Stimulated activated CD4-positive, alpha-beta T cell treated with anti-CD3 and anti-CD28 coated beads, Interleukin-12 subunit alpha, Interleukin-12 subunit beta, amount 100 ng/mL, for 48 hours (primary cell): ENCODE measurements around the gene HTT.
"Not testable (repeated sequence)": the region's sequence is repeated elsewhere in the genome, so short reads cannot be mapped to it uniquely, and the experiment has no call there.

ENCODE experiments used
- DNase-seq, 3 donors: peaks; one replicate each; pipeline ENCODE4 v3.0.0-alpha.2; 2020; ENCODE audit warnings: low read depth in 2 of 3, low spot score in 1 of 3

Gene HTT

DNA sequence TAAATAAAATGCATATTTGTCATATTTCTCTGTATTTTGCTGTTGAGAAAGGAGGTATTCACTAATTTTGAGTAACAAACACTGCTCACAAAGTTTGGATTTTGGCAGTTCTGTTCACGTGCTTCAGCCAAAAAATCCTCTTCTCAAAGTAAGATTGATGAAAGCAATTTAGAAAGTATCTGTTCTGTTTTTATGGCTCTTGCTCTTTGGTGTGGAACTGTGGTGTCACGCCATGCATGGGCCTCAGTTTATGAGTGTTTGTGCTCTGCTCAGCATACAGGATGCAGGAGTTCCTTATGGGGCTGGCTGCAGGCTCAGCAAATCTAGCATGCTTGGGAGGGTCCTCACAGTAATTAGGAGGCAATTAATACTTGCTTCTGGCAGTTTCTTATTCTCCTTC lies 3.3 kb downstream of the HTT start:
- no peak for DNase-seq

DNA sequence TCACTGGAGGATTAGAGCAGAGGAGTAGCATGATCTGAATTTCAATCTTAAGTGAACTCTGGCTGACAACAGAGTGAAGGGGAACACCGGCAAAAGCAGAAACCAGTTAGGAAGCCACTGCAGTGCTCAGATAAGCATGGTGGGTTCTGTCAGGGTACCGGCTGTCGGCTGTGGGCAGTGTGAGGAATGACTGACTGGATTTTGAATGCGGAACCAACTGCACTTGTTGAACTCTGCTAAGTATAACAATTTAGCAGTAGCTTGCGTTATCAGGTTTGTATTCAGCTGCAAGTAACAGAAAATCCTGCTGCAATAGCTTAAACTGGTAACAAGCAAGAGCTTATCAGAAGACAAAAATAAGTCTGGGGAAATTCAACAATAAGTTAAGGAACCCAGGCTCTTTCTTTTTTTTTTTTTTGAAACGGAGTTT lies 5.2 kb downstream of the HTT start:
- no peak for DNase-seq

DNA sequence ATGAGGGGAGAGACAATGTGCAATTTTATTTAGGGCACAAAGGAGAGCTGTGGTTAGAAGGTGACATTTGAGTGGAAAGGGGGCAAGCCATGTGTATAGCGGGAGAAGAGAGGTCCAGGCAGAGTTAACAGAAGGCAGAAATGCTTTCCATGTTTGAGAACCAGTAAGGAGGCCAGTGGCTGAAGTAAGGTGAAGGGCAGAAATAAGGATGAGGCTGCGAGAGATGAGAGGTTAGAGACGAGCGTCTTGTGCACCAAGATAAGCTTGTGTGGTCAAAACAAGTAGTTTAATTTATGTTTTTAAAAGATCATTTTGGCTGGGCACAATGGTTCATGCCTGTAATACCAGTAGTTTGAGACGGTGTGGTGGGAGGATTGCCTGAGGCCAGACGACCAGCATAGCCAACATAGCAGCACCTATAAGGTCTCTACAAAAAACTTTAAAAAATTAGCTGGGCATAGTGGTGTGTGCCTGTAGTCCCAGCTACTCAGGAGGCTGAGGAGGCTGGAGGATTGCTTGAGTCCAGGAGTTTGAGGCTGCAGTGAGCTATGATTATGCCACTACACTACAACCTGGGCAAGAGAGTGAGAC lies 8.5 kb downstream of the HTT start:
- no peak for DNase-seq

DNA sequence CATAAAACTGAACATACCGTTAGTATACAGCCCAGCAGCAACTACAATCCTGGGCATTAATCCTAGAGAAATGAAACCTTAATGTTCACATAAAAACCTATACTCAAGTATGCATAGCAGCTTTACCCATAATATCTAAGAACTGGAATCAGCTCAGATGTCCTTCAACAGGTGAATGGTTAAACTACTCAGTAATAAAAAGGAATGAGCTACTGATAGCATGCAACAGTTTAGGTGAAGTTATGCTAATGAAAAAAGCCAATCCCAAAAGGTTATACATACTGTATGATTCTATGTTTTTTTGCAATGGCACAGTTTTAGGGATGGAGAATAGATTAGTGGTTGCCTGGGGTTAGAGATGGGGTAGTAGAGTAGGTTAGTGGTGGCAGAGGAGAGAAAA lies 9.3 kb downstream of the HTT start:
- no peak for DNase-seq

DNA sequence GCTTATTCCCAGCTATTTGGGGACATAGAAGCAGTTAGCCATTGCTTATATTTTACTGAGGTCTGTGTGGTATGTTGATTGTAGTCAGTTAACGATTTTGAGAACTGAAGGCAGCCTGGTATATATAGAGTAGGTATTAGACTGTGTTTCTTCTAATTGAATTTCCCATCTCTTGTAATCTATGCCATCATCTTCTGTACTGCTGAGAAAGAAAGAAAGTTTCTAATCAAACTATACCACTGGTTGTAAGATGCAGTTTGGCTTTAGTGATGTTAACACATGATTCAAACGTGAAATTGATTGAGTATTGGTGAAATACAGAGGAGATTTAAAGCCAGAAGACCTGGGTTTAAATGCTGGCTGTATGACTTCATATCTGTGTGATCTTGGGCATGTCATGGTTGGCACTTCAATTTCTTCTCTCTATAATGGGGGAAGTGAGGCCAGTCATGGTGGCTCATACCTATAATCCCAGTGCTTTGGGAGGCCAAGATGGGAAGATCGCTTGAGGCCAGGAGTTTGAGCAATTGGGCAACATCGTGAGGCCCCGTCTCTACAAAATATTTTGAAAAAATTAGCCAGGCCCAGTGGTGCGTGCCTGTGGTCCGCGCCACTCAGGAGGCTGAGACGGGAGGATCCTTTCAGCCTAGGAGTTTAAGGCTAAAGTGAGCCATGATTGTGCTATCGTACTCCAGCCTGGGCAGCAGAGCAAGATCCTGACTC lies 11.6 kb downstream of the HTT start:
- no peak for DNase-seq

DNA sequence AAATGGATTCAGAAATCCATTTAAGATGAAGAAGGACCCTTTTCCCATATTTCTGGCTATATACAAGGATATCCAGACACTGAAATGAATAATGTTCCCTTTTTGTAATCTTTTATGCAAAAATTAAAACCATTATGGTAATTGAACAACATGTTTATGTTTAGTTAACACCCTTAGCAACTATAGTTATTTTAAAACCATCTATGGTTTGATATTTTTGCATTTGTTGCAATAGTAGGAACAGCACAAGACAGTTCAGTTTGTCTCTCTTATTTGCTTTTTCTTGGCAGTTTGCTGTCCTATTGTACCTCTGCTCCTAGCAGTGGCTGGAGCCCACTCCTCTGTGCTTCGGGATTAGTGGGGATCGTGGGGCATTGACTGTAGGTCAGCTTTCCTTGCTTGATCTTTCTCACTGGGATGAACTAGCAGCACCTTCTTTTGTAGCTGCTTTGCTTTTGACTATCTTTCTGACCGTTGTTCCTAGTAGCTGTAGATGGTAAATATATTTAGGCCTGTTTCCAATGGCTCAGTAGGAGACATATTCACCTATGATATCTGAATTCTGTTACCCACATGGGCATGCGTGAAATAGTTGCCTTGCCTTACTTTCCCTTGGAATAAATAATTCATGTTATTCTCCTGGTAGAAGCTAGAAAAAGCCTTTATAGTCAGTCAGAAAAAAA lies 12.8 kb downstream of the HTT start:
- no peak for DNase-seq

DNA sequence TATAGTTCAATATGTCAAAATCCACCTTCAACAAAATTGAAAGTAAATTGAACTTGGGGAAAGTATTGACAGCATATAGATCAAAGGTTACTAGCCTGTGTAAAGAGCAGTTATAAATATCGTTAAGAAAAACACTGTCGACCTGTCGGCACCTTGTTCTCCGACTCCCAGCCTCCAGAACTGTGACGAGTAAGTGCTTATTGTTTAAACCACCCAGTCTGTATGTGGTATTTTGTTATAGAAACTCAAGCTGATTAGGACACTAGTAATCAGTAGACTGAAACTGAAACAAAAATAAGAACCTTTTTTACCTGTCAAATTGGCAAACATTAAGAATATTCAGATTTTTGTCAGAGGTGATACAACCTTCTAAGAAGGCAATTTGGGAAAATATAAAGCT lies 17.0 kb downstream of the HTT start:
- DNase-seq: no peak

DNA sequence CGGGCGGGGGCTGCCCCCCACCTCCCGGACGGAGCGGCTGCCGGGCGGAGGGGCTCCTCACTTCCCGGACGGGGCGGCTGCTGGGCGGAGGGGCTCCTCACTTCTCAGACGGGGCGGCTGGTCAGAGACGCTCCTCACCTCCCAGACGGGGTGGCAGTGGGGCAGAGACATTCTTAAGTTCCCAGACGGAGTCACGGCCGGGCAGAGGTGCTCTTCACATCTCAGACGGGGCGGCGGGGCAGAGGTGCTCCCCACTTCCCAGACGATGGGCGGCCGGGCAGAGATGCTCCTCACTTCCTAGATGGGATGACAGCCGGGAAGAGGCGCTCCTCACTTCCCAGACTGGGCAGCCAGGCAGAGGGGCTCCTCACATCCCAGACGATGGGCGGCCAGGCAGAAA lies 20.2 kb downstream of the HTT start:
- DNase-seq: not testable (repeated sequence)

DNA sequence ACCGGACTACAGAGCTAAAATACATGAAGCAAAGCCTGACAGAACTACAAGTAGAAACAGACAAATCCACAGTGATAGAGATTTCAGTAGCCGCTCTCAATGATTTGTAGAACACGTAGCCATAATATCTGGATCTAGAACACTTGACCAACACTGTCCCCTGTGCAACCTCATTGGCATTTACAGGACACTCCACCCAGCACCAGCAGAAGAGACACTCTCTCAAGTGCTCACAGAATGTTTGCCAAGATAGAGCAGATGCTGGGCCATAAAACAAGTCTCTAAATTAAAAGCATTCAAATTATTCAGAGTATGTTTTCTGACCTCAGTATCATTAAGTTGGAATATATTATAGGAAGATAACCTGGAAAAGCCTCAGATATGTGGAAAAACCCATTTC lies 21.7 kb downstream of the HTT start:
- no peak for DNase-seq

DNA sequence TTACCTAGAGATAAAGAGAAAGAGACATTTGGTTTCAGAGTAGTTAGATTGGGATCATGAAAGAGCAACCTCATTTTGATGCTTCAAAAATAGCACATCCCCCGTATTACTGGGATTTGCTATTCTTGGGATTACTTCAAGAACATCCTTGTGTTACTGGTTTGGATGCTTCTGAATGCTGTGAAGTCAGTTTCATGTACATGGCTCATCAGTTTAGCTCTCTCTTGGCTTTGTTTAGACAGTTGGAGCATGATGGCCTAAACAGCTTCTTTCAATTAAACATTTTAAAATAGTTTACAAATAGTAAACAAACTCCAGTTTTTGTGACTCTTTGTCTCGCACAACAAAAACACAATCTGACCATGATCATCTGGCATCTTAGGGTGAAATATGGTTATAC lies 23.9 kb downstream of the HTT start:
- DNase-seq: no peak

DNA sequence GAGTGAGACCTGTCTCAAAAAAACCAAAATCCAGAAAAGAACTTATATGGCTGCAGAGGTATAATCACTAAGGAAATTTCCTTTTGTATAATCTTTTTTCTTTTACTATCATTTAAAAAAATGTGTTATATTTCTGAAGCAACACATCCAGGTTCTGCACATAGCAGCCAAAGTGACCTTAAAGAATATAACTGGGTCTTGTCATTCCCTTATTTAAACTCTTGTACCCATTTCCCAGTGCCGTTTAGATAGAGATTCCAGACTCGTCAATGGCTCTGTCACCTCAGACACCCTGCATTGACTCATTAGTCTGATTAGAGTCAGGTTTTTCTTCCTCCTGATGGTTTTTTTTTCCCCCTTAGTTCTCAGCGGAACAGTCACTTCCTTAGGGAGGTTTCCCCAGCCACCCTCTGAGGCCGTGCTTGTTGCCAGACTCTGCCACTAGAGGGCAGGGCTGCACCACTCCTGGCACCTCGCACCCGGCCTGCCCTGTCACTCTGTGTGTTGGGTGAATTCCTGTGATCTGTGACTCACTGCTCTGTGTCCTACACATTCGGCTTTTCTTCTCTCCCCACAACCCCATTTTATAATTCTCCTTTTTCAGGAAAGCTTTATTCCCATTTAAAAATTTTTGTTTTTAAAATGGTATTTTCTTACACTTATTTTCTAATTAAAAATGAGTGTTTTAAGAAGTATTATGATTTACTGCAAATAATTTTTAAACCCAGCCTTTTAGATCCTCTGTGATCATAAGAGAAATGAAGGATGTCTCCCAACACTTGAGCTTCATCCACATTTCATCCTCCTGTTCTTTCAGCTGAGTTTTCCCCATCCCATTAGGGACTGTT lies 32.1 kb downstream of the HTT start:
- DNase-seq: peak; percentile 84 to 96 (median 87)

DNA sequence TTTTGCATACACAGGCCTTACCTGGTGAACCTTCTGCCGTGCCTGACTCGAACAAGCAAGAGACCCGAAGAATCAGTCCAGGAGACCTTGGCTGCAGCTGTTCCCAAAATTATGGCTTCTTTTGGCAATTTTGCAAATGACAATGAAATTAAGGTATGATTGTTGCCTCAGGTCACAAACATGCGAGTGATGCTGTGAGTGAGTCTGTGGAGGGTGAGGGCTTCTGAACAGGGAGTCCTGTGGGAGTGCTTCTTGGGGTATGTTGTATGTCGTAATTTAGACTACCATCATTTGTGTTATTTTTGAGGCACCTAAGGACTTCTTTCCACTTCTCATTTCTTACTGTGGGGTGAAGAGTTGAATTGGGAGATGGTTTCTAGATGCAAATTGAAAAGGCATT lies 32.8 kb downstream of the HTT start:
- DNase-seq: no peak

DNA sequence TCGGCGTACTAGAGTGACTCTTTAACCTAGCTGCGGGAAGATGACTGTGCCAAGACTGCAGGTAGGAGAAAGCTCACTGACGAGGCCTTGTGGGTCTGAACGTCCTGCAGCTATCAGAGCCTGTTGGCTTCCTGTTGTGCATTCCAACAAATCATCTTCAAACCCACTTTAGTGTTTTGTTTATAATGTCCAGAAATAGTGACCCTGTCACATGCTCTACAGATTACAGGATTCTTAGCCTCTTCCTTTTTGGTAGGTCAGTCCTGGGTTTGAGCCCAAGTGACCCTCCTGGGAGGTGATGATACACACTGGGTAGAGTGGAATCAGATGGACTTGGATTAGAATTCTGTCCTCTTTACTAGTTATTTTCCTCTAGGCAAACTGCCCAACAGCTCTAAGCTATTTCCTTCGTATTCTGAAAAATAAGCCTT lies 33.2 kb downstream of the HTT start:
- no peak for DNase-seq

DNA sequence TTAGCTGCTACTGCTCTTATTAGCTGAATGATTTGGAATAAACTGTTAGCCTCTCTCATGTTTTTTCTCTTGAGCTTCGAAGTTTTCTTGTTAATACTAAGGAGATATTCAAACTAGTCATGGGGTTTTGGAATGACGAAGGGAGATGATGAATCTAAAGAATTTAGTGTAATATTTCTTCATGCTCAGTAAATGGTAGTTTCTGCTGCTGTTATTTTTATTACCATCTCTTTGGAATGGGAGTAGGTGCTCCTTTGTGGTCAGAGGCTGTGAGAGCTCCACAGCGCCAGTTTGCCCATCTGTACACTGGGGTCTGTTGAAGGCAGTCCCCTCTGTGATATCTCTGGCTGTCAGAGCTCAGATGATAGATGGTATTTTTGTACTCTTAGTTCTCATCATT lies 33.7 kb downstream of the HTT start:
- DNase-seq: no peak

DNA sequence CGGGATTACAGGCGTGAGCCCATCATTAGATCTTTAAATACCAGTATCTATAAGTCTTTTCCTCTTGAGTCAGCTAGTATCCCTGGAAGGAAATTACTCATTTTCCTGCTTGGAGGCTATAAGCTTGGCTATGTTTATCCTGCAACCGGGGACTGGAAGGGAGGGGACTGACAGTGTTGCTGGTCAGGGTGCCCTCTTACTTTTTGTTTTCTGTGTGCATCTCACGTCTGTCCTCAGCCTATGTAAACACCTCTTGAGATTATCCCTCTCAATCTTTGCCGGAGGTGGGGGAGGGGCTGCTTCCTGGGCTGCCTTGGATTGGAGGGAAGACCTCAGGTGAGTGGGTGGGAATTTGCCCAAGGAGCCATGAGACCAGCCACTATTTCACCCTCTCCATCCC lies 37.0 kb downstream of the HTT start:
- no peak for DNase-seq

DNA sequence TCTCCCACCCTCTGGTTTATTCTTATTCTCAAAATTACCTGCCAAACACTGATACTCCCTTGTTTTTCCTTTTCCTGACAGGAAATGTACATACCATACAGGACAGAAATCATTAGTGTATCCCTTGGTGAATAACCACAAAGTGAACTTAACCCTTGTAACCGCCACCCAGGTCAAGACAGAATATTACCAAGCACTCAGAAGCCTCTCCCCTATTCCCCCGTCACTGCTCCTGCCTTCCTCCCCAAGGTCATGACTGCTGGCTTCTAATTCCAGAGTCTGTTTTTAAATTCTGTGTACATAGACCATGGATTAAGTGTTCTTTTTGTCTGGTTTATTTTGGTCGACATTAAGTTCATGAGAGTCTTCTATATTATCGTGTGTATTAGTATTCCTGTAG lies 37.7 kb downstream of the HTT start:
- DNase-seq: no peak

DNA sequence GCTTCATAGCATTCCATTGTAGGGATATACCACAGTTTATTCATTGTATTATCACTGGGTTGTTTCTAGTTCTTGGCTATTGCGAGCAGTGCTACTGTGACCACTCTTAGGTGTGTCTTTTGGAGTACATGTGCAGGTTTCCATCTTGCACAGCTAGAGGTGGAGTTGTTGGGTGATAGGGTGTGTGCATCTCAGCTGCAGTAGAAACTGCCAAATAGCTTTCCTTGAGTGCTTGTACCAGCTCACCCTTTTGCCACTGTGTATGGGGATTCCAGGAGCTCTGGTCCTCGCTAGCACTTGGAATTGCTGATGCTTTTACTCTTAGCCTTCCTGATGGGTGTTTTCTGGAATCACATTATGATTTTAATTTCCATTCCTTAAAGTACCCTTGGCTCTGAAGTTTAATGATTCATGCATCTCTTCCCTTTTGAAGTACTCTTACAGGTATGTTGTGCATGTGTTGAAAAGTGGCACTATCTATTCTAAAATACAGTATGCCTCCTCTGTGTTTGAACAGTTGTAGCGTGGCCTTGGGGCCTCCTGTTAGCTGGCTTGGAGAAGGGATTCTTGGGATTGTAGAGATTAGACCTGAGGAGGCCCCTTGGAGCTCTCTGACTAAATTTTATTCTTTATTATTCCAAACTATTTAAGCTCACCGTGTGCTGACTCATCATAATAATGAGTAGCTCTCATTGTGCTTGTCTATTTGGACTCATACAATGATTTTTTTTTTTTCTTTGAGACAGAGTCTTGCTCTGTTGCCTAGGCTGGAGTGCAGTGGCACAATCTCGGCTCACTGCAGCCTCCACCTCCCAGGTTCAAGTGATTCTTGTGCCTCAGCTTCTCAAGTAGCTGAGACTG lies 38.4 kb downstream of the HTT start:
- DNase-seq: no peak

DNA sequence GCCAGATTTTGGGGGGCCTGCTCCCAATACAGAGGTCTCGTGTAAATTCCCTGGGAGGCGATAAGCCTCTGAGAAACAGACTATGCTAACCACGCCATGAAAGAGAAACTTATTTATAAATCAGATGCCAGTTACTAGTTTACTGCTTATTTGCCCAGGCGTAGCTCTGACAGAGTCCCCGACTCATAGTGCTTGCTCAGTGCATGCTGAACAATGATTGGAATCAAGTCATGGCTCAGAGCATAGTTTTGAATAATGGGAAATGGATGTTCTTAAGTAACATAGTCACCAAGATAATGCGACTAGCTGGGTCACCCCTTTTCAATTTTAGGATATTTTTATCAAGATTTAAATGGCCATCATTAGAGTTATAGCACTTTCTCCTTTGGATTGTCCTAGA lies 39.9 kb downstream of the HTT start:
- DNase-seq: no peak

DNA sequence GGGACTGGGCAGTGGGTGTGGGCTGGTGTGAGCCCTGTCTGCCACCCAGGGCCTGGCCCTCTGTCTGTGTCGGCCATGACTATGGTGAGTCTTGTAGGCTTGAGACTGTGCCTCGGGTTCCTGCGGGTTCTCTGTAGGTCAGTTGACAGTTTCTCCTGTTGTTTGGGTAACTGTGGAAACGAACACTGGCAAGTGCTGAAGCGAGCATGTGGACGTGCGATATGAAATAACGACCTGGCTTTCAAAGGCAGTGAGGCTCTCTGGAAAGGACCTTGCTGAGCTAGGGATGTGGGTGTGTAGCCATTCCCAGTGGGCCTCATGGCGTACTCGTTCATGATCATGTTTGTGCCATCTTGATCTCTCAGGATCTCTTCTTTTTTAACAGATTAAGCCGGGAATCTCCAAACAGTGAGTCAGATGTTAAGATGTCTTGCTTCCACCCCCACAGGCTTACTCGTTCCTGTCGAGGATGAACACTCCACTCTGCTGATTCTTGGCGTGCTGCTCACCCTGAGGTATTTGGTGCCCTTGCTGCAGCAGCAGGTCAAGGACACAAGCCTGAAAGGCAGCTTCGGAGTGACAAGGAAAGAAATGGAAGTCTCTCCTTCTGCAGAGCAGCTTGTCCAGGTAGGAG lies 41.3 kb downstream of the HTT start:
- no peak for DNase-seq

DNA sequence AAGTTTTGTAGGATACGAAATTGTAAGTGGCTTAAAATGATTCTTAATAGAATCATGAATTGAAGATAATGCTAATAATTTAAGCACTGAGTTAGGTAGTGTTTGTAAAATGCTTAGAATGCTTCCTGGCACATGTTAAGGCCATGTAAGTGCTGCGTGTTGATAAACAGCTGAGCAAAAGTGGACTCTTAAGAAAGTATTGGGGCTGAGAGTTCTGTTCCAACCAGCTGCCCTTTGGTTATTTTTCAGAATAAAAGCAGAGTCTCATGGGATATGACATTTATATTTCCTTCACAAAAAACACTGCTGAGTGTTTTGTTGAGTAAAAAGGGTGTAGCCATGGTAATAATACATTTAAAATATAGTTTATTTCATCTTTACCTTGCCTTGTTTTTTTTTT lies 42.5 kb downstream of the HTT start:
- no peak for DNase-seq
